ENCODE results near the gene FAF1. TPM values are rescaled to one million over a fixed set of nuclear protein-coding genes. Genes with fewer than 3 reads are reported as not detected.

Gene FAF1
- polyA plus RNA-seq, 1 of the 3 experiments (the other 2 are of a cell fraction), result 8.7 TPM

DNA sequence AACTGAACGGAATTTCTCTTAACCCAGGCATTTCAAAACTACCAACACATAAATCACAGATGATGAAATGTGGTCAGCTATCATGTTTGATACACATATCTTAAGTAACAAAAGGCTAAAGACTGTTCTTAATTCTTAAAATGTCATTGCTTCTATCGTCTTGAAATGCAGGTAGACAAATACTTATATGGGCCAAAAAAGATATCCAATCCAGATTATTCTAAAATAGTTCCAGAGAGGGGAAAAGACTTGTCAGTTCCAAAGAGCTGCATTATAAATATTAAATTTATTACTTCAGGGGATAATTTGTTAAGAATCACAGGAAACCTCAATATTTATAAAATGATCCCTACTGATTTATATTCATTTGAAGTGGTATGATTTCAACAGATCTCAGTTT is 259.4 kb downstream of the FAF1 start:
- H3F3A ChIP-seq (replicated peaks; ENCODE audit: insufficient read depth), result peaks cover 4% of the 10 kb centered on the region
- 87% methylated on average over 2 of the region's 2 CpGs for WGBS (ENCODE audit: low lambda C conversion rate)
- no peaks in the 10 kb centered on the region for H4K20me1 ChIP-seq (ENCODE audit: insufficient read depth)
- H3K9me2 ChIP-seq, result no peaks in the 10 kb centered on the region
- ChIA-PET POLR2A (no interaction called here), CTCF (interaction anchor here (0.6 to 3.8 kb wide), 4 partner anchors 18 to 332 kb away, joined by 3 to 20 read pairs (median 4); no protein-coding TSS in a partner anchor)
- no peak overlapping the region for H3K4me3 ChIP-seq (ENCODE audit: low read depth in 2 of 2, low read length in 1 of 2)
- H3K27me3 ChIP-seq (ENCODE audit: insufficient read depth), result no peaks in the 10 kb centered on the region
- H3K36me3 ChIP-seq (replicated peaks in 1 of 2; ENCODE audit: control insufficient read depth in 1 of 2, insufficient read depth in 2 of 2, low read length in 1 of 2), result peaks cover 0 to 2% of the 10 kb centered on the region in 2 experiments
- no peaks in the 10 kb centered on the region for H3K79me2 ChIP-seq (ENCODE audit: insufficient read depth)
- no peaks in the 10 kb centered on the region for H3K9me3 ChIP-seq
- H3K27ac ChIP-seq (ENCODE audit: low read depth in 2 of 2, low read length in 1 of 2), result no peak overlapping the region
- H2AFZ ChIP-seq (ENCODE audit: low read depth), result no peak overlapping the region
- H3K4me2 ChIP-seq, result no peak overlapping the region
- TF ChIP-seq FOXJ3 (CRISPR knock-in tag; IDR thresholded peaks at IDR 0.05) (no peak), RAD21 (IDR thresholded peaks at IDR 0.05; ENCODE audit: low read length) (no peak), JUND (IDR thresholded peaks at IDR 0.05) (no peak), TCF12 (IDR thresholded peaks at IDR 0.05) (no peak), TEAD4 (IDR thresholded peaks at IDR 0.05; ENCODE audit: borderline replicate concordance, insufficient read depth) (no peak), CHD2 (IDR thresholded peaks at IDR 0.05; ENCODE audit: low read length, partially characterized antibody) (no peak), SIN3A (IDR thresholded peaks at IDR 0.05; ENCODE audit: borderline replicate concordance, low read depth, low read length) (no peak)
- TF ChIP-seq, protein P1, sequence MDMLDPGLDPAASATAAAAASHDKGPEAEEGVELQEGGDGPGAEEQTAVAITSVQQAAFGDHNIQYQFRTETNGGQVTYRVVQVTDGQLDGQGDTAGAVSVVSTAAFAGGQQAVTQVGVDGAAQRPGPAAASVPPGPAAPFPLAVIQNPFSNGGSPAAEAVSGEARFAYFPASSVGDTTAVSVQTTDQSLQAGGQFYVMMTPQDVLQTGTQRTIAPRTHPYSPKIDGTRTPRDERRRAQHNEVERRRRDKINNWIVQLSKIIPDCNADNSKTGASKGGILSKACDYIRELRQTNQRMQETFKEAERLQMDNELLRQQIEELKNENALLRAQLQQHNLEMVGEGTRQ (IDR thresholded peaks at IDR 0.05; ENCODE audit: borderline replicate concordance, low read depth, low read length), result no peak
- TF ChIP-seq, protein P2, sequence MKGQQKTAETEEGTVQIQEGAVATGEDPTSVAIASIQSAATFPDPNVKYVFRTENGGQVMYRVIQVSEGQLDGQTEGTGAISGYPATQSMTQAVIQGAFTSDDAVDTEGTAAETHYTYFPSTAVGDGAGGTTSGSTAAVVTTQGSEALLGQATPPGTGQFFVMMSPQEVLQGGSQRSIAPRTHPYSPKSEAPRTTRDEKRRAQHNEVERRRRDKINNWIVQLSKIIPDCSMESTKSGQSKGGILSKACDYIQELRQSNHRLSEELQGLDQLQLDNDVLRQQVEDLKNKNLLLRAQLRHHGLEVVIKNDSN (IDR thresholded peaks at IDR 0.05; ENCODE audit: borderline replicate concordance, low read depth), result no peak
- no peak for DNase-seq
- H3K4me1 ChIP-seq (ENCODE audit: control insufficient read depth in 1 of 2, insufficient read depth in 2 of 2, low read depth in 1 of 2, low read length in 1 of 2), result peaks cover 0 to 2% of the 10 kb centered on the region in 2 experiments; a peak in 1 of 4 replicates
- H3K9ac ChIP-seq, result no peak overlapping the region

DNA sequence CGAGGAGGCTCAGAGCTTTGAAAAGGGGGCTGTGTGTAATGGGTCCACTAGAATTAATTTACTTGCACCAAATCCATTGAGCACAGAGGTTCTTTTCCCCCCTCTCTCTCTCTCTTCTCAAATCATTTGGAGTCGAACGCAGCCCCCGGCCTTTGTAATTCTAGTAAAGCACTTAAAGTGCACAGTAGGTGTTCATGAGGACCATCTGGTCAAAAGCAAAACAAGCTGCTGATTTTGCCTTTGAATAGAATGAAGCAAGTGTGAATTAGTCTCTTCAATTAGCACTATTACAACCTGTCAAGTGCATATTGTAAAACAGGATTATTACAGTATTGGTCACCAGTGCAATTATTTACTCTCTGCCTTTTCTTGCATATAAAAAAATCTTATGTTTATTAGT is 259.9 kb downstream of the FAF1 start:
- Histone ChIP-seq H3K27me3 (ENCODE audit: insufficient read depth) (no peaks in the 10 kb centered on the region), H3K4me1 (ENCODE audit: control insufficient read depth in 1 of 2, insufficient read depth in 2 of 2, low read depth in 1 of 2, low read length in 1 of 2) (peaks cover 0 to 2% of the 10 kb centered on the region in 2 experiments; a peak in 1 of 4 replicates), H3K9me2 (no peaks in the 10 kb centered on the region), H3F3A (replicated peaks; ENCODE audit: insufficient read depth) (peaks cover 4% of the 10 kb centered on the region), H2AFZ (ENCODE audit: low read depth) (no peak overlapping the region), H3K79me2 (ENCODE audit: insufficient read depth) (no peaks in the 10 kb centered on the region), H3K27ac (ENCODE audit: low read depth in 2 of 2, low read length in 1 of 2) (no peak overlapping the region), H3K9ac (no peak overlapping the region), H3K9me3 (no peaks in the 10 kb centered on the region), H3K36me3 (replicated peaks in 1 of 2; ENCODE audit: control insufficient read depth in 1 of 2, insufficient read depth in 2 of 2, low read length in 1 of 2) (peaks cover 0 to 2% of the 10 kb centered on the region in 2 experiments), H3K4me3 (ENCODE audit: low read depth in 2 of 2, low read length in 1 of 2) (no peak overlapping the region), H4K20me1 (ENCODE audit: insufficient read depth) (no peaks in the 10 kb centered on the region), H3K4me2 (no peak overlapping the region)
- 95% methylated on average over 4 of the region's 4 CpGs for WGBS (ENCODE audit: low lambda C conversion rate)
- POLR2A ChIA-PET, result no interaction called here
- CTCF ChIA-PET, result interaction anchor here (0.6 to 3.8 kb wide), 3 partner anchors 22 to 332 kb away, joined by 3 to 20 read pairs (median 4); no protein-coding TSS in a partner anchor
- DNase-seq, result no peak
- TF ChIP-seq CHD2 (IDR thresholded peaks at IDR 0.05; ENCODE audit: low read length, partially characterized antibody) (no peak), EZH2phosphoT487 (IDR thresholded peaks at IDR 0.05; ENCODE audit: borderline replicate concordance, low read depth) (no peak), SIN3A (IDR thresholded peaks at IDR 0.05; ENCODE audit: borderline replicate concordance, low read depth, low read length) (no peak), SMC3 (IDR thresholded peaks at IDR 0.05; ENCODE audit: low read depth, low read length) (no peak), TAF1 (IDR thresholded peaks at IDR 0.05; ENCODE audit: borderline replicate concordance, low read depth, low read length) (no peak), EP300 (IDR thresholded peaks at IDR 0.05; ENCODE audit: borderline replicate concordance in 1 of 2, low read depth in 1 of 2, low read length in 1 of 2) (no peak), YY1 (IDR thresholded peaks at IDR 0.05; ENCODE audit: low read depth) (no peak), FOXM1 (IDR thresholded peaks at IDR 0.05; ENCODE audit: low read depth) (no peak), NRF1 (IDR thresholded peaks at IDR 0.05; ENCODE audit: low read depth, low read length) (no peak), NFIC (IDR thresholded peaks at IDR 0.05; ENCODE audit: borderline replicate concordance) (no peak)
- TF ChIP-seq, protein P1 (IDR thresholded peaks at IDR 0.05; ENCODE audit: borderline replicate concordance, low read depth, low read length), result no peak
- TF ChIP-seq, protein P3, sequence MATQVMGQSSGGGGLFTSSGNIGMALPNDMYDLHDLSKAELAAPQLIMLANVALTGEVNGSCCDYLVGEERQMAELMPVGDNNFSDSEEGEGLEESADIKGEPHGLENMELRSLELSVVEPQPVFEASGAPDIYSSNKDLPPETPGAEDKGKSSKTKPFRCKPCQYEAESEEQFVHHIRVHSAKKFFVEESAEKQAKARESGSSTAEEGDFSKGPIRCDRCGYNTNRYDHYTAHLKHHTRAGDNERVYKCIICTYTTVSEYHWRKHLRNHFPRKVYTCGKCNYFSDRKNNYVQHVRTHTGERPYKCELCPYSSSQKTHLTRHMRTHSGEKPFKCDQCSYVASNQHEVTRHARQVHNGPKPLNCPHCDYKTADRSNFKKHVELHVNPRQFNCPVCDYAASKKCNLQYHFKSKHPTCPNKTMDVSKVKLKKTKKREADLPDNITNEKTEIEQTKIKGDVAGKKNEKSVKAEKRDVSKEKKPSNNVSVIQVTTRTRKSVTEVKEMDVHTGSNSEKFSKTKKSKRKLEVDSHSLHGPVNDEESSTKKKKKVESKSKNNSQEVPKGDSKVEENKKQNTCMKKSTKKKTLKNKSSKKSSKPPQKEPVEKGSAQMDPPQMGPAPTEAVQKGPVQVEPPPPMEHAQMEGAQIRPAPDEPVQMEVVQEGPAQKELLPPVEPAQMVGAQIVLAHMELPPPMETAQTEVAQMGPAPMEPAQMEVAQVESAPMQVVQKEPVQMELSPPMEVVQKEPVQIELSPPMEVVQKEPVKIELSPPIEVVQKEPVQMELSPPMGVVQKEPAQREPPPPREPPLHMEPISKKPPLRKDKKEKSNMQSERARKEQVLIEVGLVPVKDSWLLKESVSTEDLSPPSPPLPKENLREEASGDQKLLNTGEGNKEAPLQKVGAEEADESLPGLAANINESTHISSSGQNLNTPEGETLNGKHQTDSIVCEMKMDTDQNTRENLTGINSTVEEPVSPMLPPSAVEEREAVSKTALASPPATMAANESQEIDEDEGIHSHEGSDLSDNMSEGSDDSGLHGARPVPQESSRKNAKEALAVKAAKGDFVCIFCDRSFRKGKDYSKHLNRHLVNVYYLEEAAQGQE (IDR thresholded peaks at IDR 0.05; ENCODE audit: low read depth, low read length), result no peak
- TF ChIP-seq, protein P4, sequence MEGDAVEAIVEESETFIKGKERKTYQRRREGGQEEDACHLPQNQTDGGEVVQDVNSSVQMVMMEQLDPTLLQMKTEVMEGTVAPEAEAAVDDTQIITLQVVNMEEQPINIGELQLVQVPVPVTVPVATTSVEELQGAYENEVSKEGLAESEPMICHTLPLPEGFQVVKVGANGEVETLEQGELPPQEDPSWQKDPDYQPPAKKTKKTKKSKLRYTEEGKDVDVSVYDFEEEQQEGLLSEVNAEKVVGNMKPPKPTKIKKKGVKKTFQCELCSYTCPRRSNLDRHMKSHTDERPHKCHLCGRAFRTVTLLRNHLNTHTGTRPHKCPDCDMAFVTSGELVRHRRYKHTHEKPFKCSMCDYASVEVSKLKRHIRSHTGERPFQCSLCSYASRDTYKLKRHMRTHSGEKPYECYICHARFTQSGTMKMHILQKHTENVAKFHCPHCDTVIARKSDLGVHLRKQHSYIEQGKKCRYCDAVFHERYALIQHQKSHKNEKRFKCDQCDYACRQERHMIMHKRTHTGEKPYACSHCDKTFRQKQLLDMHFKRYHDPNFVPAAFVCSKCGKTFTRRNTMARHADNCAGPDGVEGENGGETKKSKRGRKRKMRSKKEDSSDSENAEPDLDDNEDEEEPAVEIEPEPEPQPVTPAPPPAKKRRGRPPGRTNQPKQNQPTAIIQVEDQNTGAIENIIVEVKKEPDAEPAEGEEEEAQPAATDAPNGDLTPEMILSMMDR (IDR thresholded peaks at IDR 0.05), result no peak
